GM08714 (cell line): ENCODE measurements around the gene FUT7.

ENCODE experiments used
- H3K4me3 ChIP-seq: fragments of 200-500 bp; sonication (Bioruptor generic); 2 replicates; pipeline ENCODE4 v1.5.1; 2014; ENCODE audit warnings: mild to moderate bottlenecking, low read length, inconsistent platforms
- ZNF274 ChIP-seq: IDR thresholded peaks from 2 replicates; pipeline ENCODE4 v1.6.1; 2012; ENCODE audit warnings: mild to moderate bottlenecking, low read depth, low read length

The FUT7 gene

GRCh38 chr9:137002646-137003041 lies 29.2 kb downstream of the FUT7 start:
- no peak for TF ChIP-seq ZNF274

GRCh38 chr9:137001857-137002645 lies 29.8 kb downstream of the FUT7 start:
- TF ChIP-seq ZNF274 = no peak
- H3K4me3 ChIP-seq = no peak overlapping the region

More at GRCh38 chr9:137002646-137003041, 29.2 kb downstream of the FUT7 start:
- no peak overlapping the region for H3K4me3 ChIP-seq

- TF ChIP-seq ZNF274 = no peak
Observed at GRCh38 chr9:137000177-137000930, 31.5 kb downstream of the FUT7 start.

GRCh38 chr9:136997830-136998234 lies 34.1 kb downstream of the FUT7 start:
- no peak for TF ChIP-seq ZNF274
- H3K4me3 ChIP-seq = no peak overlapping the region

More at GRCh38 chr9:137000177-137000930, 31.5 kb downstream of the FUT7 start:
- no peak overlapping the region; the same call in 1 of the 2 replicates for H3K4me3 ChIP-seq

- no peak overlapping the region for H3K4me3 ChIP-seq
- no peak for TF ChIP-seq ZNF274
Observed at GRCh38 chr9:136997371-136997770, 34.5 kb downstream of the FUT7 start.

GRCh38 chr9:136996361-136997292 lies 35.3 kb downstream of the FUT7 start, which contains the start of gene CLIC3:
TSS of gene CLIC3 (minus strand) at chr9:136996568. CDS start at chr9:136996543, 25 bp downstream.
- TF ChIP-seq ZNF274 = no peak
- H3K4me3 ChIP-seq = no peak within 1 kb of the TSS

GRCh38 chr9:136995772-136996311 lies 36.0 kb downstream of the FUT7 start:
- no peak for TF ChIP-seq ZNF274
- H3K4me3 ChIP-seq = no peak overlapping the region

GRCh38 chr9:136995362-136995761 lies 36.5 kb downstream of the FUT7 start:
- TF ChIP-seq ZNF274 = no peak
- H3K4me3 ChIP-seq = no peak overlapping the region

- H3K4me3 ChIP-seq = no peak overlapping the region
- TF ChIP-seq ZNF274 = no peak
Observed at GRCh38 chr9:136994888-136995230, 37.0 kb downstream of the FUT7 start.

- TF ChIP-seq ZNF274 = no peak
- H3K4me3 ChIP-seq = no peak overlapping the region
Observed at GRCh38 chr9:136994180-136994887, 37.6 kb downstream of the FUT7 start.

- H3K4me3 ChIP-seq = peak overlapping the region; percentile 80; the same call in 1 of the 2 replicates
- TF ChIP-seq ZNF274 = no peak
Observed at GRCh38 chr9:136992819-136993369, 39.0 kb downstream of the FUT7 start.

GRCh38 chr9:136991993-136992818 lies 39.7 kb downstream of the FUT7 start, which contains the start of gene PAXX:
TSS of gene PAXX (plus strand) at chr9:136992422. CDS start at chr9:136992444, 22 bp downstream.
- peak within 1 kb of the TSS; percentile 80; the same call in 1 of the 2 replicates for H3K4me3 ChIP-seq
- TF ChIP-seq ZNF274 = no peak
